HFFc6 (cell line): ENCODE data around the gene CLN5. TPM values are rescaled to one million over a fixed set of nuclear protein-coding genes. Genes with fewer than 3 reads are reported as not detected.
"Not testable (repeated sequence)": the region's sequence is repeated elsewhere in the genome, so short reads cannot be mapped to it uniquely, and the experiment has no call there.

Experiments
- DNase-seq: peaks from one replicate; pipeline ENCODE4 v3.0.0-alpha.2; 2018
- H3K27ac Mint-ChIP-seq: 2 replicates; pipeline ENCODE4 v1.8.0; 2020; ENCODE audit warnings: mild to moderate bottlenecking, mixed read lengths
- H3K27me3 Mint-ChIP-seq: 2 replicates; pipeline ENCODE4 v1.8.0; 2021; ENCODE audit warnings: mild to moderate bottlenecking, moderate library complexity, mixed read lengths; ENCODE audit not compliant: insufficient read depth
- H3K36me3 Mint-ChIP-seq: 2 replicates; pipeline ENCODE4 v1.8.0; 2021; ENCODE audit warnings: low read depth, mixed read lengths
- H3K4me1 Mint-ChIP-seq: 2 replicates; pipeline ENCODE4 v1.8.0; 2020; ENCODE audit warnings: low read depth, mixed read lengths
- H3K4me3 Mint-ChIP-seq: 2 replicates; pipeline ENCODE4 v1.8.0; 2020; ENCODE audit warnings: mild to moderate bottlenecking, moderate library complexity, mixed read lengths
- H3K9me3 Mint-ChIP-seq: 2 replicates; pipeline ENCODE4 v1.8.0; 2020; ENCODE audit warnings: mild to moderate bottlenecking, mixed read lengths
- CTCF ChIP-seq: fragments of 200-600 bp; sonication (generic); IDR thresholded peaks from 2 replicates; pipeline ENCODE4 v1.5.0; 2021; ENCODE audit warnings: antibody characterized with exemption, mild to moderate bottlenecking
- total RNA-seq, 6 experiments: library from RNA; stranded (reverse); fragmentation: NEBNext Ultra II Directional; extraction: Animal tissue kit (Norgen Biotek cat#: 25700); gene quantifications; 2 replicates in 1 of 6; 3 replicates in 5 of 6; pipeline ENCODE4 v1.2.3, GENCODE V29; 2021

CLN5 gene
- total RNA-seq, 6 experiments from 2014 or later, result 28.4 to 35.1 (median 29.8) TPM

- peaks cover 13% of the 10 kb centered on the region for H3K36me3 Mint-ChIP-seq
- no peaks in the 10 kb centered on the region for H3K9me3 Mint-ChIP-seq
- no peak overlapping the region for H3K27ac Mint-ChIP-seq
- H3K27me3 Mint-ChIP-seq, result 0 out of 2 replicates have a peak, but pooled peaks cover 2% of the 10 kb centered on the region
- TF ChIP-seq CTCF, result no peak
- no peak overlapping the region for H3K4me3 Mint-ChIP-seq
- no peak for DNase-seq
- H3K4me1 Mint-ChIP-seq, result peaks cover 20% of the 10 kb centered on the region; the same call in 1 of the 2 replicates
Measured at GRCh38 chr13:77000475-77000874, 8.6 kb downstream of the CLN5 start.

- Mint-ChIP-seq H3K36me3 (peaks cover 9% of the 10 kb centered on the region), H3K9me3 (no peaks in the 10 kb centered on the region), H3K4me3 (no peak overlapping the region)
Measured at GRCh38 chr13:77001540-77001939, 9.7 kb downstream of the CLN5 start.

GRCh38 chr13:77001963-77002587 is 10.2 kb downstream of the CLN5 start:
- Mint-ChIP-seq H3K36me3 (peaks cover 5% of the 10 kb centered on the region), H3K4me1 (peaks cover 20% of the 10 kb centered on the region; the same call in 1 of the 2 replicates), H3K27me3 (0 out of 2 replicates have a peak, but pooled peaks cover 2% of the 10 kb centered on the region), H3K27ac (no peak overlapping the region; the same call in 1 of the 2 replicates), H3K4me3 (no peak overlapping the region), H3K9me3 (no peaks in the 10 kb centered on the region)
- TF ChIP-seq CTCF, result no peak
- DNase-seq, result no peak

More at GRCh38 chr13:77001540-77001939, 9.7 kb downstream of the CLN5 start:
- TF ChIP-seq CTCF, result no peak
- no peak for DNase-seq
- H3K27ac Mint-ChIP-seq, result no peak overlapping the region; the same call in 1 of the 2 replicates
- peaks cover 20% of the 10 kb centered on the region; the same call in 1 of the 2 replicates for H3K4me1 Mint-ChIP-seq
- 0 out of 2 replicates have a peak, but pooled peaks cover 2% of the 10 kb centered on the region for H3K27me3 Mint-ChIP-seq

- Mint-ChIP-seq H3K4me1 (peaks cover 20% of the 10 kb centered on the region; the same call in 1 of the 2 replicates), H3K27me3 (0 out of 2 replicates have a peak, but pooled peaks cover 2% of the 10 kb centered on the region), H3K4me3 (no peak overlapping the region), H3K9me3 (no peaks in the 10 kb centered on the region), H3K27ac (peak overlapping the region; percentile 14; the same call in 1 of the 2 replicates), H3K36me3 (peaks cover 5% of the 10 kb centered on the region)
- TF ChIP-seq CTCF, result peak; percentile 81
- DNase-seq, result peak; percentile 45
Measured at GRCh38 chr13:77002590-77003190, 10.8 kb downstream of the CLN5 start.

- DNase-seq, H3K9me3 Mint-ChIP-seq, H3K27me3 Mint-ChIP-seq, H3K4me3 Mint-ChIP-seq, H3K27ac Mint-ChIP-seq, H3K4me1 Mint-ChIP-seq: not testable (repeated sequence)
- H3K36me3 Mint-ChIP-seq, result peaks cover 21% of the 10 kb centered on the region
Measured at GRCh38 chr13:77008337-77008736, 16.5 kb downstream of the CLN5 start.

GRCh38 chr13:77009011-77009410 is 17.1 kb downstream of the CLN5 start:
- DNase-seq, result no peak
- peaks cover 6% of the 10 kb centered on the region; the same call in 1 of the 2 replicates for H3K4me1 Mint-ChIP-seq
- no peaks in the 10 kb centered on the region for H3K9me3 Mint-ChIP-seq
- peaks cover 27% of the 10 kb centered on the region for H3K36me3 Mint-ChIP-seq
- H3K27ac Mint-ChIP-seq, result no peak overlapping the region
- H3K27me3 Mint-ChIP-seq, result no peaks in the 10 kb centered on the region
- H3K4me3 Mint-ChIP-seq, result no peak overlapping the region
- TF ChIP-seq CTCF, result no peak

GRCh38 chr13:77009719-77010118 is 17.8 kb downstream of the CLN5 start:
- peaks cover 34% of the 10 kb centered on the region for H3K36me3 Mint-ChIP-seq
- not testable (repeated sequence) for H3K9me3 Mint-ChIP-seq, H3K4me3 Mint-ChIP-seq, H3K27me3 Mint-ChIP-seq, H3K4me1 Mint-ChIP-seq, DNase-seq, H3K27ac Mint-ChIP-seq
